Lung (tissue), 12 donors: Measurements from ENCODE around the gene JADE1. TPM values are rescaled to one million over a fixed set of nuclear protein-coding genes. Genes with fewer than 3 reads are reported as not detected.

ENCODE experiments used
- ATAC-seq: fragments of 200-7000 bp; cut with Tn5 transposase; one replicate; pipeline ENCODE4 v1.9.1; 2020; ENCODE audit warnings: moderate number of reproducible peaks; ENCODE audit not compliant: insufficient read depth, low FRiP score
- DNase-seq, 3 donors: peaks; one replicate each; pipeline ENCODE4 v3.0.0-alpha.2; 2013 to 2017
- H3K27ac ChIP-seq, 2 donors: one replicate each; pipeline ENCODE4 v1.5.1; 2013; ENCODE audit warnings: mild to moderate bottlenecking in 2 of 2, moderate library complexity in 2 of 2, control low read depth in 1 of 2, inconsistent platforms in 1 of 2, low read depth in 1 of 2, low read length in 1 of 2
- H3K27me3 ChIP-seq, 3 donors: one replicate each; pipeline ENCODE4 v1.5.1; 2013; ENCODE audit warnings: low read length in 2 of 3; ENCODE audit not compliant: control insufficient read depth in 3 of 3, insufficient read depth in 3 of 3
- H3K36me3 ChIP-seq, 4 donors: one replicate each; pipeline ENCODE4 v1.5.1; 2013; ENCODE audit warnings: low read length in 4 of 4, mild to moderate bottlenecking in 1 of 4, moderate library complexity in 1 of 4; ENCODE audit not compliant: control insufficient read depth in 4 of 4, insufficient read depth in 4 of 4
- H3K4me1 ChIP-seq, 5 donors: one replicate each; pipeline ENCODE4 v1.5.1; 2013; ENCODE audit warnings: low read length in 5 of 5, mild to moderate bottlenecking in 2 of 5, moderate library complexity in 1 of 5; ENCODE audit not compliant: control insufficient read depth in 5 of 5, insufficient read depth in 5 of 5
- H3K4me3 ChIP-seq: one replicate; pipeline ENCODE4 v1.5.1; 2013; ENCODE audit warnings: mild to moderate bottlenecking, control low read depth, moderate library complexity
- H3K9ac ChIP-seq, 2 donors: one replicate each; pipeline ENCODE4 v1.5.1; 2013; ENCODE audit warnings: low read length in 2 of 2, control low read depth in 1 of 2; ENCODE audit not compliant: insufficient read depth in 1 of 2
- H3K9me3 ChIP-seq, 4 donors: one replicate each; pipeline ENCODE4 v1.5.1; 2013; ENCODE audit warnings: low read length in 3 of 4, mild to moderate bottlenecking in 1 of 4, moderate library complexity in 1 of 4; ENCODE audit not compliant: control insufficient read depth in 4 of 4, insufficient read depth in 3 of 4
- whole genome bisulfite sequencing, 2 donors: extraction: QIAGEN DNeasy Blood & Tissue Kit; methylation state at CpG; one replicate each; pipeline ENCODE4 v1.1.7; 2013; 5-methylcytosine and 5-hydroxymethylcytosine counted together
- polyA plus RNA-seq, 2 donors: library from polyadenylated mRNA; stranded (reverse); fragments of 200-250 nt; gene quantifications; one replicate each; pipeline ENCODE4 v1.2.1, GENCODE V29; 2013
- total RNA-seq, 2 donors: library from RNA; depleted of rRNA in 1 of 2; stranded (reverse); fragments of >200 nt in 1 of 2; gene quantifications; one replicate each; pipeline ENCODE4 v1.2.1, GENCODE V29; 2014 to 2021
- TF ChIP-seq, protein P1 (sequence below): IDR thresholded peaks from 2 replicates; pipeline ENCODE4 v1.5.1; 2012; ENCODE audit warnings: mild to moderate bottlenecking; ENCODE audit errors: control extremely low read depth, extremely low read depth
- donor health status: control.
- donor health status: control.
- donor health status: Bipolar disorder and iron deficiency.
- donor health status: healthy.
- donor health status: DM: yes; HTN: yes; CAD: no.

Gene JADE1
- total and polyA plus RNA-seq, 4 donors, result 8.9 to 46.1 (median 17.5) TPM

DNA sequence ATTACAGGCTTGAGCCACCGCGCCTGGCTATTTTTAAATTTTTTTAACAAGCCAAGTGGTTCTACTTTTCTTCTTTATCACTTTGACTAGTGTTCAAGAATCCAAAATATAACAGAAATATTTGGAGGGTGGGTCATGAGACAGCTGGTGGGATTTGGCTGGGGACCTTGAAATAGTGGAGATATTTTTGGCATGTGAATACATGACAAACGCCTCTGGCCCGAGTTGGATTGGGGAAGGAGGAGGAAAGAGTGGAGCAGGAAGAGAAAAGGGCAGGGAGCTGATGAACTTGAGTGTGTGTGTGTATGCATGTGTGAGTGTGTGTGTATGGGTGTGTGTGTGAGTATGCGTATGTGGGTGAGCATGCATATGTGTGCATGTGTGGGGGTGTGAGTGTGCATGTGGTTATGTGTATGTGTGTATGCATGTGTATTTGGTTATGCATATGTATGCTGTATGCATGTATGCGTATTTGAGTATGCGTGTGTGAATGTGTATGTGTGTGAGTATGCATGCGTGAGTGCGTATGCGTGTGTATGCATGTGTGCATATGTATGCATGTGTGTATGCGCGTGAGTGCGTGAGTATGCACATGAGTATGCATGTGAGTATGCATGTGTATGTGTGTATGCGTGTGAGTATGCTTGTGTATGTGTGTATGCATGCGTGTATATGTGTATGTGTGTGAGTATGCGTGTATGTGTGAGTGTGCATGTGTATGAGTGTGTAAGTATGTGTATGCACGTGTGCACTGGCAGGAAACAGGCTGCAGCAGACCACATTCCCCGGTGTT lies 49.6 kb downstream of the JADE1 start:
- WGBS, 2 donors, result 80 to 82% methylated on average over 18 of the region's 18 CpGs
- Histone ChIP-seq H3K27me3 (no peaks in the 10 kb centered on the region), H3K9me3 (peaks cover 0 to 4% (median 0%) of the 10 kb centered on the region in 4 donors), H3K36me3 (peaks cover 8 to 50% (median 32%) of the 10 kb centered on the region in 4 donors), H3K9ac (no peak overlapping the region), H3K27ac (peak overlapping the region in 1 of 2 donors; percentile 49), H3K4me3 (no peak overlapping the region), H3K4me1 (peaks cover 0 to 15% (median 9%) of the 10 kb centered on the region in 5 donors)
- ATAC-seq, result no peak
- TF ChIP-seq, protein P1, sequence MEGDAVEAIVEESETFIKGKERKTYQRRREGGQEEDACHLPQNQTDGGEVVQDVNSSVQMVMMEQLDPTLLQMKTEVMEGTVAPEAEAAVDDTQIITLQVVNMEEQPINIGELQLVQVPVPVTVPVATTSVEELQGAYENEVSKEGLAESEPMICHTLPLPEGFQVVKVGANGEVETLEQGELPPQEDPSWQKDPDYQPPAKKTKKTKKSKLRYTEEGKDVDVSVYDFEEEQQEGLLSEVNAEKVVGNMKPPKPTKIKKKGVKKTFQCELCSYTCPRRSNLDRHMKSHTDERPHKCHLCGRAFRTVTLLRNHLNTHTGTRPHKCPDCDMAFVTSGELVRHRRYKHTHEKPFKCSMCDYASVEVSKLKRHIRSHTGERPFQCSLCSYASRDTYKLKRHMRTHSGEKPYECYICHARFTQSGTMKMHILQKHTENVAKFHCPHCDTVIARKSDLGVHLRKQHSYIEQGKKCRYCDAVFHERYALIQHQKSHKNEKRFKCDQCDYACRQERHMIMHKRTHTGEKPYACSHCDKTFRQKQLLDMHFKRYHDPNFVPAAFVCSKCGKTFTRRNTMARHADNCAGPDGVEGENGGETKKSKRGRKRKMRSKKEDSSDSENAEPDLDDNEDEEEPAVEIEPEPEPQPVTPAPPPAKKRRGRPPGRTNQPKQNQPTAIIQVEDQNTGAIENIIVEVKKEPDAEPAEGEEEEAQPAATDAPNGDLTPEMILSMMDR, result no peak
- peak; percentile 56 to 78 (median 76) for DNase-seq

DNA sequence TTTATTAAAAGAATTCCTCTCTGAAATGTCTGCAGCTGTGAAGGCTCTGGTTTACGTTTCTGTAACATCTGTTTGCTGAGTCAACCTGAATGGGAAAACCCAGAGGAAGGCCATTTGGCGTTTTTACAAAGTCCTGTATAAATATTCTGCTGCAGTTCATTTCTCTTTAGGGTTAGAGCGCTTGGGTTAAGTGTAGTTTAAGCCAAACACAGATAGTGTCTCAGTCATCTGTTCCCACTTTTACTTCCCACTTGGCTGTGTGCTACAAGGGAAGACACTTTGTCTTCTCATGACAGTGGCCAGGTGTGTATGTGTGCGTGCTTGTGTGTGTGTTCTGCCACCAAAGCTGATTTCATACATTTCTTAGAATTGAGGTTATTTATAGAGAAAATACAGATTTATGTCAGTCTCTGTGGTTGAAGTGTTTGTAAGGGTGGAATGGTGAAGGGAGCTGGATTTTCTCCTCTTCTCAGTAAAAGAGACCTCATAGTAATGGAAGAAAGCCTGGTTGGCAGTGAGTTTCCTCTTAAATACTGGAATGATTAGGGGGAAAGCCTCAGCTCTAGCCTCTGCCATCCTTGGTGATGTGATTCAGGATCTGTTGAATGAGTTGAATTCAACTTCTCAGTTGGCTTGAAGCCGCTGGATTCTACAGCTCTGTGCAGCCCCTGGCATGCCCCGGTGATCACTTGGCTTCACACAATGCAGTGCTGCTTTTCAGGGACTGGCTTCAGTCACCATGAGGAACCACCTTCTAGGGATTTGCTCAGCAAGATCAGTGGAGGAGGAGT lies 50.6 kb downstream of the JADE1 start:
- Histone ChIP-seq H3K27ac (no peak overlapping the region), H3K9ac (no peak overlapping the region), H3K9me3 (peaks cover 0 to 4% (median 0%) of the 10 kb centered on the region in 4 donors), H3K36me3 (peaks cover 8 to 50% (median 31%) of the 10 kb centered on the region in 4 donors), H3K27me3 (no peaks in the 10 kb centered on the region), H3K4me3 (no peak overlapping the region), H3K4me1 (peaks cover 0 to 15% (median 9%) of the 10 kb centered on the region in 5 donors)
- TF ChIP-seq, protein P1, result no peak
- 58 to 59% methylated on average over 6 of the region's 6 CpGs for WGBS, 2 donors
- ATAC-seq (no peak), DNase-seq (peak in 2 of 3 donors; percentile 37 to 57)

DNA sequence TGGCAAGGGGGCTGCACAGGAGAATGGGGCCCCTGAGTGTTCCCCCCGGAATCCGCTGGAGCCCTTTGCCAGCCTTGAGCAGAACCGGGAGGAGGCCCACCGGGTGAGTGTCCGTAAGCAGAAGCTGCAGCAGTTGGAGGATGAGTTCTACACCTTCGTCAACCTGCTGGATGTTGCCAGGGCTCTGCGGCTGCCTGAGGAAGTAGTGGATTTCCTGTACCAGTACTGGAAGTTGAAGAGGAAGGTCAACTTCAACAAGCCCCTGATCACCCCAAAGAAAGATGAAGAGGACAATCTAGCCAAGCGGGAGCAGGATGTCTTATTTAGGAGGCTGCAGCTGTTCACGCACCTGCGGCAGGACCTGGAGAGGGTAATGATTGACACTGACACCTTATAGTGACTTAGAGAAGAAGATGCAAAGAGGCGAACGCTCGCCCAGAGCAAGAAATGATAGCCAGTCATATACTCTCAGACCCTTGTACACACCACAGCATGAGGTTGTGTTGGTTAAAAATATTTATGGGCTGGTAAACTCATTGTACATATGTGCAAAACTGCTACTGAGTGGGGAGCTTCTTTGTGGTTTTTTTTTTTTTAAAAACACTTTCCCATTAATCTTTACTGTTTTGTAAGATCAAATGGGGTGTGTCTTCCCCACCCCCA lies 52.5 kb downstream of the JADE1 start:
- ATAC-seq (no peak), DNase-seq (no peak)
- H3K9me3 ChIP-seq, result peaks cover 0 to 4% (median 0%) of the 10 kb centered on the region in 4 donors
- no peak overlapping the region for H3K4me3 ChIP-seq
- H3K27ac ChIP-seq, result no peak overlapping the region
- no peaks in the 10 kb centered on the region for H3K27me3 ChIP-seq
- peaks cover 8 to 42% (median 29%) of the 10 kb centered on the region in 4 donors for H3K36me3 ChIP-seq
- TF ChIP-seq, protein P1, result no peak
- H3K4me1 ChIP-seq, result peaks cover 0 to 15% (median 9%) of the 10 kb centered on the region in 5 donors
- WGBS, 2 donors, result 33 to 63% methylated on average over 13 of the region's 13 CpGs
- no peak overlapping the region for H3K9ac ChIP-seq
